Adrenal gland (tissue), 12 donors: ENCODE data around the gene FSIP1. TPM values are rescaled to one million over a fixed set of nuclear protein-coding genes. Genes with fewer than 3 reads are reported as not detected.

Source experiments
- DNase-seq, 7 donors: peaks; one replicate each; pipeline ENCODE4 v3.0.0-alpha.2; 2019 to 2020
- H3K27ac ChIP-seq, 5 donors: fragments of 200-600 bp; sonication (generic) in 4 of 5; 1 replicate in 3 of 5; 2 replicates in 2 of 5; pipeline versions ENCODE4 v1.5.1 to v1.8.0; 2016 to 2020; ENCODE audit warnings: mild to moderate bottlenecking in 1 of 5
- H3K27me3 ChIP-seq: fragments of 200-600 bp; 2 replicates; pipeline ENCODE4 v1.8.0; 2021
- H3K36me3 ChIP-seq, 2 donors: fragments of 200-600 bp; replicated peaks in 1 of 2; 1 replicate in 1 of 2; 2 replicates in 1 of 2; pipeline versions ENCODE4 v1.5.1 to v1.8.0; 2018 to 2022
- H3K4me1 ChIP-seq, 2 donors: fragments of 200-600 bp; replicated peaks in 1 of 2; 1 replicate in 1 of 2; 2 replicates in 1 of 2; pipeline versions ENCODE4 v1.5.1 to v1.8.0; 2018 to 2021
- H3K4me3 ChIP-seq, 4 donors: fragments of 200-600 bp; sonication (generic) in 3 of 4; one replicate each; pipeline ENCODE4 v1.5.1; 2016 to 2018
- H3K9me3 ChIP-seq, 3 donors: fragments of 200-600 bp; sonication (generic) in 1 of 3; replicated peaks in 1 of 3; 1 replicate in 2 of 3; 2 replicates in 1 of 3; pipeline versions ENCODE4 v1.5.1 to v1.8.0; 2016 to 2021
- CTCF ChIP-seq, 6 experiments: fragments of 450-650 bp in 4 of 6; fragments of 200-600 bp in 2 of 6; sonication (generic) in 1 of 6; IDR thresholded peaks; 1 replicate in 5 of 6; 2 replicates in 1 of 6; pipeline versions ENCODE4 v1.5.1 to v1.8.0; 2016 to 2021; ENCODE audit warnings: antibody characterized with exemption in 6 of 6, mild to moderate bottlenecking in 2 of 6, moderate library complexity in 1 of 6
- POLR2A ChIP-seq, 2 donors: fragments of 450-650 bp; IDR thresholded peaks; one replicate each; pipeline ENCODE4 v1.6.1; 2017; ENCODE audit warnings: antibody characterized with exemption in 2 of 2, mild to moderate bottlenecking in 2 of 2, moderate library complexity in 1 of 2
- WGBS, 4 donors: extraction: QIAGEN DNeasy Blood & Tissue Kit in 2 of 4; methylation state at CpG; one replicate each; pipeline versions ENCODE4 v1.1.5 to v1.1.7; 2013 to 2017; 5-methylcytosine and 5-hydroxymethylcytosine counted together
- intact Hi-C, 2 donors: fragments of 100-400 bp; cut with DNase I; formaldehyde crosslinking; loops; one replicate each; pipeline versions ENCODE4 v1.14.1 to v1.15.0; 2022 to 2023
- polyA plus RNA-seq, 3 donors: library from polyadenylated mRNA; stranded (reverse); fragments of 200-250 nt in 2 of 3; fragments of 350-450 nt in 1 of 3; fragmentation: Illumina TruSeq in 1 of 3; extraction: RNeasy Lipid Tissue Mini Kit (QIAGEN cat#74804) in 1 of 3; gene quantifications; one replicate each; pipeline ENCODE4 v1.2.3, GENCODE V29; 2013 to 2014
- total RNA-seq, 9 donors: library from RNA; depleted of rRNA in 4 of 9; stranded (reverse); fragments of >200 nt in 4 of 9; fragments of 120-200 nt in 1 of 9; fragmentation: NEBNext Ultra II Directional in 1 of 9; extraction: Animal tissue kit (Norgen Biotek cat#: 25700) in 1 of 9; gene quantifications; one replicate each; pipeline versions ENCODE4 v1.1.0 to v1.2.4, GENCODE V29; 2013 to 2023
- donor health status: healthy with polysubstance abuse.
- donor health status: Bipolar disorder and iron deficiency.
- donor health status: DM: yes; HTN: yes; CAD: no.
- donor health status: DM: no; HTN: no; CAD: no.
- donor health status: DM: no; HTN: no; CAD: no.
- donor health status: DM: yes; HTN: yes; CAD: no.

Gene FSIP1
- total and polyA plus RNA-seq, 12 donors, result 0.11 to 0.60 (median 0.25) TPM; not detected in 2

- no peaks in the 10 kb centered on the region for H3K27me3 ChIP-seq
- TF ChIP-seq POLR2A (IDR thresholded peaks at IDR 0.05) (no peak), CTCF (IDR thresholded peaks at IDR 0.05) (no peak)
- 61 to 79% (median 73%) methylated on average over 3 to 4 of the region's 4 CpGs for WGBS, 4 donors
- no peak overlapping the region for H3K4me3 ChIP-seq
- H3K9me3 ChIP-seq, result no peaks in the 10 kb centered on the region
- intact Hi-C loops, result no loop called here
- no peak overlapping the region for H3K27ac ChIP-seq
- DNase-seq, result no peak
- H3K36me3 ChIP-seq, result no peaks in the 10 kb centered on the region
- no peaks in the 10 kb centered on the region for H3K4me1 ChIP-seq
Measured at GRCh38 chr15:39776068-39776467, 6.6 kb downstream of the FSIP1 start.

- TF ChIP-seq POLR2A (IDR thresholded peaks at IDR 0.05) (no peak), CTCF (IDR thresholded peaks at IDR 0.05) (no peak)
- Histone ChIP-seq H3K36me3 (no peaks in the 10 kb centered on the region), H3K4me1 (no peaks in the 10 kb centered on the region), H3K27me3 (no peaks in the 10 kb centered on the region), H3K4me3 (no peak overlapping the region), H3K27ac (no peak overlapping the region), H3K9me3 (no peaks in the 10 kb centered on the region)
- DNase-seq, result no peak
- 65 to 78% (median 69%) methylated on average over 3 of the region's 3 CpGs for WGBS, 4 donors
- intact Hi-C loops, result no loop called here
Measured at GRCh38 chr15:39774688-39775267, 7.9 kb downstream of the FSIP1 start.

GRCh38 chr15:39770748-39771689 is 11.6 kb downstream of the FSIP1 start:
- Histone ChIP-seq H3K36me3 (no peaks in the 10 kb centered on the region), H3K27ac (peak overlapping the region in 2 of 5 donors; percentile 24 to 42), H3K27me3 (no peaks in the 10 kb centered on the region), H3K9me3 (no peaks in the 10 kb centered on the region), H3K4me3 (no peak overlapping the region), H3K4me1 (no peaks in the 10 kb centered on the region)
- intact Hi-C loops, result no loop called here
- no peak for DNase-seq
- 70 to 76% (median 75%) methylated on average over 8 of the region's 8 CpGs for WGBS, 4 donors
- TF ChIP-seq CTCF (IDR thresholded peaks at IDR 0.05) (no peak), POLR2A (IDR thresholded peaks at IDR 0.05) (no peak)

- no peaks in the 10 kb centered on the region for H3K4me1 ChIP-seq
- no peak for TF ChIP-seq CTCF (IDR thresholded peaks at IDR 0.05)
- H3K27ac ChIP-seq, result no peak overlapping the region
- no peak for DNase-seq
- no peaks in the 10 kb centered on the region for H3K27me3 ChIP-seq
- intact Hi-C loops, result loop anchor here in 1 of 2 donors (10.0 kb wide), 1 partner anchor 1063 kb away; no protein-coding TSS in a partner anchor
- no peaks in the 10 kb centered on the region for H3K36me3 ChIP-seq
- WGBS, 4 donors, result 81 to 95% (median 88%) methylated on average over 5 of the region's 5 CpGs
- no peaks in the 10 kb centered on the region for H3K9me3 ChIP-seq
- H3K4me3 ChIP-seq, result no peak overlapping the region
Measured at GRCh38 chr15:39767921-39768320, 14.7 kb downstream of the FSIP1 start.
